Fibroblast of skin of right biceps (primary cell): ENCODE measurements around the gene MIPOL1.

Source experiments
- DNase-seq: peaks from one replicate; pipeline ENCODE4 v3.0.0-alpha.2; 2013

Gene MIPOL1

GRCh38 chr14:37589715-37590427, 392.1 kb downstream of the MIPOL1 start:
- no peak for DNase-seq

- DNase-seq: no peak
Observed at GRCh38 chr14:37590428-37591139, 392.8 kb downstream of the MIPOL1 start.

GRCh38 chr14:37591311-37591940, 393.7 kb downstream of the MIPOL1 start:
- no peak for DNase-seq

GRCh38 chr14:37591941-37592481, 394.3 kb downstream of the MIPOL1 start:
- DNase-seq: no peak

GRCh38 chr14:37592482-37593408, 395.0 kb downstream of the MIPOL1 start:
- DNase-seq: no peak

GRCh38 chr14:37593511-37594237, 395.9 kb downstream of the MIPOL1 start:
- DNase-seq: no peak

- peak; percentile 75 for DNase-seq
Observed at GRCh38 chr14:37594238-37594970, 396.7 kb downstream of the MIPOL1 start.

- no peak for DNase-seq
Observed at GRCh38 chr14:37594971-37595808, 397.5 kb downstream of the MIPOL1 start, which contains the start of the genes FOXA1 and TTC6. TSS of gene FOXA1 (minus strand) at chr14:37595249. CDS start at chr14:37594972, 277 bp downstream. TSS of gene TTC6 (plus strand) at chr14:37595629. CDS start at chr14:37622065, 26,436 bp downstream.

GRCh38 chr14:37595809-37596621, 398.3 kb downstream of the MIPOL1 start:
- DNase-seq: peak; percentile 22

- DNase-seq: no peak
Observed at GRCh38 chr14:37596790-37597472, 399.2 kb downstream of the MIPOL1 start.

GRCh38 chr14:37597538-37597913, 399.8 kb downstream of the MIPOL1 start:
- no peak for DNase-seq

GRCh38 chr14:37597914-37598746, 400.4 kb downstream of the MIPOL1 start:
- DNase-seq: no peak

GRCh38 chr14:37598747-37599506, 401.2 kb downstream of the MIPOL1 start:
- DNase-seq: no peak

GRCh38 chr14:37599507-37600368, 402.0 kb downstream of the MIPOL1 start:
- DNase-seq: no peak

- no peak for DNase-seq
Observed at GRCh38 chr14:37600880-37601741, 403.4 kb downstream of the MIPOL1 start.
